Epithelial cell of proximal tubule (primary cell): ENCODE measurements around the gene CUX1. TPM values are rescaled to one million over a fixed set of nuclear protein-coding genes. Genes with fewer than 3 reads are reported as not detected.

Source experiments
- DNase-seq: peaks from one replicate; pipeline ENCODE4 v3.0.0-alpha.2; 2011; ENCODE audit warnings: low read depth
- H3K4me3 ChIP-seq: 2 replicates; pipeline ENCODE4 v1.5.1; 2011; ENCODE audit warnings: low read depth, mild to moderate bottlenecking, low read length
- total RNA-seq: library from RNA; depleted of rRNA; stranded (reverse); fragments of >200 nt; gene quantifications from 2 replicates; pipeline ENCODE4 v1.2.3, GENCODE V29; 2015
- TF ChIP-seq, protein P1 (sequence below): conservative IDR thresholded peaks from 2 replicates; pipeline ENCODE4 v1.5.1; 2012; ENCODE audit warnings: low read depth, mild to moderate bottlenecking, low read length

CUX1 gene
- total RNA-seq, 1 donor from 2014 or later: 37.3 TPM

DNA sequence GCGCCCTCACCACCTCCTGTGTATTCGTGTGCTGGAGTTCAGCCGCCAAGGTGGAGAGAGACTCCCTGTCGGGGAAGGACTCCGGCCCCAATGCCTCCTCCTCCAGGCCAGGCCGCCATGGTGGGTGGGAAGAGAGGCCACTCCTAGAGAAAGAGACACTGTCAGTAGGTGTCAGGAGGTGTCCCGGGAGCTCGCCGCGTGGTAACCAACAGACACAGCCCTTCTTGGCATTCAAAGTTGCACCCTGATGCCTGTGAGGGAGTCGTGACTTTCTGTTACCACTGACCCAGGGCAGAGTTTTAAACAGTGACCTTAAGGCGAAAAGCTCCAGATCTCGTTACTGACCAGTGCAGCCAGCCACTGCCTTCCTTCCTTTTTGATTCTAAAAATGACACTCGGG is 155.2 kb downstream of the CUX1 start:
- no peak overlapping the region for H3K4me3 ChIP-seq
- no peak for DNase-seq
- TF ChIP-seq, protein P1, sequence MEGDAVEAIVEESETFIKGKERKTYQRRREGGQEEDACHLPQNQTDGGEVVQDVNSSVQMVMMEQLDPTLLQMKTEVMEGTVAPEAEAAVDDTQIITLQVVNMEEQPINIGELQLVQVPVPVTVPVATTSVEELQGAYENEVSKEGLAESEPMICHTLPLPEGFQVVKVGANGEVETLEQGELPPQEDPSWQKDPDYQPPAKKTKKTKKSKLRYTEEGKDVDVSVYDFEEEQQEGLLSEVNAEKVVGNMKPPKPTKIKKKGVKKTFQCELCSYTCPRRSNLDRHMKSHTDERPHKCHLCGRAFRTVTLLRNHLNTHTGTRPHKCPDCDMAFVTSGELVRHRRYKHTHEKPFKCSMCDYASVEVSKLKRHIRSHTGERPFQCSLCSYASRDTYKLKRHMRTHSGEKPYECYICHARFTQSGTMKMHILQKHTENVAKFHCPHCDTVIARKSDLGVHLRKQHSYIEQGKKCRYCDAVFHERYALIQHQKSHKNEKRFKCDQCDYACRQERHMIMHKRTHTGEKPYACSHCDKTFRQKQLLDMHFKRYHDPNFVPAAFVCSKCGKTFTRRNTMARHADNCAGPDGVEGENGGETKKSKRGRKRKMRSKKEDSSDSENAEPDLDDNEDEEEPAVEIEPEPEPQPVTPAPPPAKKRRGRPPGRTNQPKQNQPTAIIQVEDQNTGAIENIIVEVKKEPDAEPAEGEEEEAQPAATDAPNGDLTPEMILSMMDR: no peak

DNA sequence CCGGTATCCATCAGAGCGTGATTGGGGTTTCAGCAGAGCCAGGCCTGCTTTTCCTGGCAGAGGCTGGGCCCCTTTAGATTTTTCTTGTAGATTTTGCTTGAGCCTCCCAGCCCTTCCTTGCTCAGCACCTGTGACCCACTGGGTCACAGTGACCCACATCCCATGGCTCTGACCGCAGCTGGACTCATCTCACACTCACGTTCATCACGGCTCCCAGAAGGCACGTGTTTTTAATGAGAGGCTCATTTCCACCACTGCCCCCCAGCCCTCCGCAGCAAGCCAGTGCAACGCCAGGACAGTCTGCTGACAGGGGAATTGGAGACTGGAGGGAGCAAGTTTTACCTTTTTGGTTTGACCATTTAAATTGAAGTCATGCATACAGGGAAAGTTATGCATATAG is 155.7 kb downstream of the CUX1 start:
- H3K4me3 ChIP-seq: no peak overlapping the region
- TF ChIP-seq, protein P1: no peak
- no peak for DNase-seq

DNA sequence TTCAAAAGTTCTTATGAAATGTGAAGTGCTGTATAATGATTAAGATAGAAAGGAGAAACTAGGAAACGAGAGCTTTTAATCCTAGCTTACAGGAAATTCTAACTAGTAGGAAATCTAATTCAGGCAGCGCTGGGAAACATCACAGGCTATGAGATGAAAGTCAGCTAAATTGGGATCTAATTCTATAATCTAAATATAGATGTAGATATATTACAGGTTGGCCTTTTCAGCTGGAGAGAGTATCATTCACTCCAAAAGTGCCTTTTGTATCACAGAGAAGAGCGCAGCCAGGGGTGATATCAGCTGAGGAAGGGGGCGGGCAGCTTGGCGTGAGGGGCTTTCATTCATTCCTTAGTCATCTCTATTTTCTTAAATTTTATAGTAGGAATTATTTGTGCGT is 157.0 kb downstream of the CUX1 start:
- no peak overlapping the region for H3K4me3 ChIP-seq
- DNase-seq: no peak
- TF ChIP-seq, protein P1: no peak

DNA sequence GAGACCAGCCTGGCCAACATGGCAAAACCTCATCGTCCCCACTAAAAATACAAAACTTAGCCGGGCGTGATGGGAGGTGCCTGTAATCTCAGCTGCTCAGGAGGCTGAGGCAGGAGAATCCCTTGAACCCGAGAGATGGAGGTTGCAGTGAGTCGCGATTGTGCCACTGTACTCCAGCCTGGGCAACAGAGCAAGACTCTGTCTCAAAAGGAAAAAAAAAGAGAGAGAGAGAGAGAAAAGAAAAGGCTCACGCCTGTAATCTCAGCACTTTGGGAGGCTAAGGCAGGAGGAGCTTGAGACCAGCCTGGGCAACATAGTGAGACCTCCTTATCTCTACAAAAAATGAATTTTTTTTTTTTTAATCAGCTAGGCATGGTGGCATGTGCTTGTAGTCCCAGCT is 157.6 kb downstream of the CUX1 start:
- TF ChIP-seq, protein P1: no peak
- H3K4me3 ChIP-seq: no peak overlapping the region
- DNase-seq: no peak

DNA sequence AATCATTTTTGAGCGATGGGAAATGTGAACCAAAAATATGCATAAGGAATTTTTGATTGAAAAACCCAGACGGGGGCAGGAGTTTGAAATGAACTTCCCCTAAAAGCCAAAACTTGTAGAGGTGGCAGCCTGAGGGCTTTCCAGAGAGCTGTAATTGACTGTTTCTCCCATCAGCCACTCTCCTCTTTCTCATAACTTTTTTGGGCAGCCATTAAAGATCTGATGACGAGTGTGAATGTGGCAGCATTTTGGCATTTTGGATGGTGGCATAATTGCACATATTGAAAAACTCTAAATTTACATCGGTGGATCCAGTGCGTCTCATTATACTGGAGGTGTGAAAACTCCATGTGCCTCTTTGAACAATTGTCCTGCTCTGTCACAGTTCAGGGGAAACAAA is 159.0 kb downstream of the CUX1 start:
- TF ChIP-seq, protein P1: no peak
- no peak for DNase-seq
- no peak overlapping the region for H3K4me3 ChIP-seq

DNA sequence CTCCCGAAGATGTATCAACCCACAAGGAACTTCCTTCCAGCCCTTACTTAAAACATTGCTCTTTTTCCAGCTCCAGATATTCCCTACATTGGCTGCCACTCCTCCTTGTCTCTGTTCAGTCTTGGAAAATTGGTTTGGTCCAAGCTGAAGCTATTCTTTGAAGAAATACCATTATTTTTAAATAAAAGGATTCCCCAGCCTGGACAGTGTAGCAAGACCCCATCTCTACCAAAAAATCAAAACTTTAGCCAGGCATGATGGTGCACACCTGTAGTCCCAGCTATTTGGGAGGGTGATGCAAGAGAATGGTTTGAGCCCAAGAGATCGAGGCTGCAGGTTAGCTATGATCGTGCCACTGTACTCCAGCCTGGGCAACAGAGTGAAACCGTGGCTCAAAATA is 159.8 kb downstream of the CUX1 start:
- DNase-seq: no peak
- no peak overlapping the region for H3K4me3 ChIP-seq
- TF ChIP-seq, protein P1: no peak

DNA sequence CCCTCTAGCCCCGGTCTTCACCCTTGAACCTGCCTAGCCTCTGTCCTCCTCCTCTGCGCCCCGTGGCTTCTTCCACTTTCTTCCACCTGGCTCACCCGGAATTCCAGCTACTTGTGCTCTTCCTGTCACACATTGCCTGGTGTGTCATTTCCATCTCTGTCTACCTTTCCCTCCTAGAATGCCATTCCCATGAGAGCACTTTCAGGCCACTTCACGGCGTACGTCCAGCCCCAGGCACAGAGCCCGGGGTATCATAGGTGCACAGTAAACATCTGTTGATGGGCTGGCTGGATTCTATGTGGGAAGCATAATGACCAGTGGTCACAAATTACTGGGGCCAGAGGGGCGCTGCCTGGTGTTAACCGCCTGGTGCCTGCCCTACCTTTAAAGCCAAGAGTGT is 161.3 kb downstream of the CUX1 start:
- TF ChIP-seq, protein P1: no peak
- DNase-seq: no peak
- H3K4me3 ChIP-seq: no peak overlapping the region
